Nucleus accumbens (tissue), 56 donors: ENCODE measurements around the gene TLE4.
A peak's percentile ranks its signal among the peaks of the same experiment; 100 is the strongest.

Source experiments
- DNase-seq, 56 donors: peaks; one replicate each; lab custom pipeline; 2025; lab: John Stamatoyannopoulos, UW

The TLE4 gene

GRCh38 chr9:79684711-79685575, 113.2 kb downstream of the TLE4 start:
- no peak for DNase-seq

- DNase-seq: no peak
Observed at GRCh38 chr9:79685577-79685976, 113.8 kb downstream of the TLE4 start.

DNA sequence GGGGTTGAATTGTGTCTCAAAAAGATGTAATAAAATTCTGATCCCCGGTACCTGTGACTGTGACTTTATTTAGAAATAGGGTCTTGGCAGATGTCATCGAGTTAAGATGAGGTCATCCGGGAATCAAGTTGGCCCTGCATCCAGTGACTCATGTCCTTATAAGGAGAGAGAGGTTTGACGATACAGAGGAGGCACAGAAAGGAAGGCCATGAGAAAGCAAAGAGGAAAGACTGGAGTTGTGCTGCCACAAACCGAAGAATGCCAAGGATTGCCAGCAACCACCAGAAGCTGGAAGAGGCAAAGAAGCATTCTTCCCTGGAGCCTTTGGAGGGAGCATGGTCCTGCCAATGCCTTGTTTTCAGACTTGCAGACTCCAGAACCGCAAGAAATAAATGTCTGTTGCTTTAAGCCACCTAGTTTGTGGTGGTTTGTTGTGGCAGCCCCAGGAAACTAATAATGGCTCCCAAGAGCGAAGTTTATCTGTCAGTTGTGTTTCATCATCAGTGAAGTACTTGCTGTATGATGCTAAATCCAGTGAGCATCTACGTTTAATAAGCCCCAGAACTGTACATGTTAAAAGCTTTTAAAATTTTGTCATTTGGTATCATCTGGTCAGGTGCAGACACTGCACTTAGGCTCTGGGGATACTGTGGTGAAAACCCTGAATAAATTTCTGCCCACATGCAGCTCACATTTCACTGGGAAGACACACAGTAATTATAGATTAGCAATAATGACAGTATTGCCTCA, 114.8 kb downstream of the TLE4 start:
- peak in 1 of 56 donors; percentile 10 for DNase-seq

DNA sequence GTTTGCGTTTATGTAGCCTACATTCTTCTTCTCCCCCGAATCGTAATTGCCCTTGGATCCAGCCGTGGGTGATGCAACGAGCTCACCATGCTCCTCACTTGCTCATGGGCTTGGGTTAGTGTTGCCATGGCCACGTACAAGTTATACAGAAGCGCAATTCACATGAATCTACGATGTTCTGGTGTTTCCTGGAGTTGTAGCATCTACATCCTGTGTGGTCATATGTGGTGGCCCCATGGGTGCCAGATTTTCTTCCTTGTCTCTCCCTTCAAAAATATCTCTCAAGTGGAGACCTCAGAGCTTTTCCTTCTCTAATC, 115.3 kb downstream of the TLE4 start:
- peak in 4 of 56 donors; percentile 14 to 25 (median 20) for DNase-seq

GRCh38 chr9:79688363-79688762, 116.6 kb downstream of the TLE4 start:
- no peak for DNase-seq

- DNase-seq: no peak
Observed at GRCh38 chr9:79689576-79689975, 117.8 kb downstream of the TLE4 start.

DNA sequence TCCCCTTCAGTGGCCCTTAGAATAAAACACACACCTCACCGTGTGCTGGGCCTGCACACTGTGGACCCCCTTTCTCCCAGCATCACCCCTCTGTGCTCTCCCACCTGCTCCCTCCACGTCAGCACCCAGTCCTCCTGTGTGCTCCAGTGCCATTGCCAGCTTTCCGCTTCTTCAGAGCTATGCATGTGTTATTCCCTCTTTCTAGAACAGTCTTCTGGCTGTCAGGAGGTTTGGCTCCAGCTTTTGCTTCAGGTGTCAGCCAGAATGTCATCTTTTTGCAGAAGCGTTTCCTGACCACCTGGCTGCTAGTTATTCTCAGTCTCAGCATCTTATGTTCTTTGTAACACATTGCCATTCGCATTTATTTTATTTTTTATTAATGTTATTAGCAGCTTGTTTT, 119.7 kb downstream of the TLE4 start:
- DNase-seq: no peak

- DNase-seq: no peak
Observed at GRCh38 chr9:79692857-79693571, 121.2 kb downstream of the TLE4 start.

GRCh38 chr9:79693750-79694149, 122.0 kb downstream of the TLE4 start:
- DNase-seq: no peak

DNA sequence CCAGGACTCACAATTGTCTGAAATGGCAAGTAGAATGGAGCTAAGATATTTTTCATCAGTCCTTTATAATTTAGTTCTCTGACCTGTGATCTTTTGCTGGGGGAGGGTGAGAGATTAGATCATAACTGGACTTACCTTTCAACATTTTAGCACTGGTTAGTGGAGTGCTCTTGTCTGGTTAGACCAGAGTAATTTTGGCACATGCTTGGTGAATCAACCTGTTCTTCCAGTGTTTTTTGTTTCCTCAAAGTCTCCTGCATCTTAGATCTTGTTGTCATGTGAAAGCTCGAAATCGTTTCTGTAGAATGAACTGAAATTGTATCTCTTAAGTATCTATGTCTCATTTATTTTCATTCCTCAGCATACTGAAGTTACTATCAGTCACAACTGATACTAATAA, 122.4 kb downstream of the TLE4 start:
- no peak for DNase-seq

- DNase-seq: no peak
Observed at GRCh38 chr9:79694676-79695400, 123.1 kb downstream of the TLE4 start.

DNA sequence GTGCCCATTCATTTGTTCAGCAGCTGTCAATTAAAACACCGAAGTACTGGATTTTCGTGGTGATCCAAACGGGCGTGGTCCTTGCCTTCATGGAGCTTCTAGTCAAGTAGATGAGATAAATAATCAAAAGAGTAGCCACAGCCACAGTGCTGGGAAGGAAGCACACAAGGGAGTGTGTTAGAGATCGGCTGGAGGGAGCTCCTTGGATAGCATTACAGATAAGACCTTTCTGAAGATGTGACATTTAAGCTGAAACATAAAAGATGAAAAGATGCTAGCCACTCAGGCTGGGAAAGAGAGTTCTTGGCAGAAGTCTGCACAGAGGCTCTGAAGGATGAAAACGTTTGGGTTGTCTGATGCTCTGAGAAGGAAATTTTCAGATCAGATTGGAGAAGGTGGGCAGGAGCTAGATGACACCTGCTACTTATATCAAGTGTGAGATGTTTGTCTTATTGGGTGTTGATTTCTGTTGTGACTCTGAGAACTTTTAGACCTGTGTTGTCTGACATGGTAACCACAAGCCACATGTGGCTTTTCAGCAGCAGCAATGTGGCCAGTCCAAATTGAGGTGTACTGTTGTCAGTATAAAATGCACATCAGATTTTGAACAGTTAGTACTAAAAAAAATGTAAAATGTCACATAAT, 123.9 kb downstream of the TLE4 start:
- DNase-seq: no peak

- no peak for DNase-seq
Observed at GRCh38 chr9:79698967-79699366, 127.2 kb downstream of the TLE4 start.

DNA sequence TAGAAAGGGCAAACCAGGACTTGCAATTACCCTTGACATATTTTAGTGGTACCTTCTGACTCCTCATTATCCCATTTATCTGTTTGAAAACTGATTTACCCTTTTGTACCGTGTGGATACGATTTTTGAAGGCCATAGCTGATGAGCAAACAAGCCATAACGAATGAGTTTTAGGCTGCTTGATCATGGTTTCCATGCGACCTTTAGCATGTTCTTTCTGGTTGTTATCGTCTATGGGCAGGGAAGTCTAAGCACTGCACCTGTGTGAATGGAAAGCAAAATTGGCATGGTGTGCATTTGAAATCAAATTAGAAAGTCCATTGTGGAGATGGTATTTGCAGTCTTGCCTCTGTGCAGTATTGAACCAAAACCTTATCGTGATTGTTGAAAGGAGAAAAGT, 127.7 kb downstream of the TLE4 start:
- no peak for DNase-seq

DNA sequence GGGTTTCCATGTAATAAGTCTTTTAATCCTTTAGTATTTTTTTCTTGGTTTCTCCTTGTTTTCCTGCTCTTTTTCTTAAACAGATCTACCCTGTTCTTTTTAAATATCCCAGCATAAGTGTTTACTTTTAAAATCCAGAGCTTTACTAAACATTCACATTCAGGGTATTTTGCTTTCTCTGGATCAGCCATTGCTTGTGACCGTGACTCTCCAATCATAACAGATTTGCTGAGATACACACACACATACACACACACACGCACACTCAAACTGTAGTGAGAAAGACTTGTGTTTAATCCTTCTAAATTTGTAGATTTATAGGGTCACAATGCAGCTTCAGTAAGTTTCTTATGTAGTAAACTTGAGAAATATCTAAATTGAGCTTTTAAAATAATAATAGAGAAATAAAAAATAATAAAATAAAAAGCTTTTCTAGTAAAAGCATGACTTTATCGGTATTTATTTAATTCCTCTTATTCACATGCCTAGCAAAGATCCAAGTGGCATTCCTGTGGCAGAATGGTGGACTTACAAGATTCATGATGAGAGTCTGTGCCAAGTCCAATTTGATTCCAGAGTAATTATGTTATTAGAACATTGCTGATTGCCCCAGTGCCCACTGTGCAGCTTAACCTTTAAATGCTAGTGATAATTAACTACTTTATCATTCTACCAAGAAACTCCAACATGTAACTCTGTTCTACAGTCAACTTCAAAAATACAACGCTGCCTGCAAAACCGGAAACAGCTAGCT, 129.0 kb downstream of the TLE4 start:
- no peak for DNase-seq

DNA sequence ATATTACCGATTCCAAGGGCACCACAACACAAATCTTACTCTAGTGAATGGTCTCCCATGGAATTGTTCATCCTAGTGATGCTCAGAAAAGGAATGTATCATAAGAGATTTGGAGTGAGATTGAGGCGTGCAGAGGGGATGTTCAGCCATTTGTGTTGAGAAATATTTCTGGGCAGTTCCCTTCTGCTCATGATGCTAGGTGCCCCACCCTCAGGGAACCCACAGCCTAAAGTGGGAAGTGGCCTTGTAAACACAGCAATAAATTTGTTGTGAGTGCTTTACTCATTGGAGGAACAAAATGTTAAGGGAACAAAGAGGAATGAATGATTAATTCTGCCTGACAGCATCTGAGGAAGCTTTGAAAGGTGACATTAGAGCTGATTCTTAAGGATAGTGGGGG, 129.9 kb downstream of the TLE4 start:
- DNase-seq: peak in 1 of 56 donors; percentile 13

- DNase-seq: no peak
Observed at GRCh38 chr9:79705704-79706103, 133.9 kb downstream of the TLE4 start.

- no peak for DNase-seq
Observed at GRCh38 chr9:79706512-79706911, 134.7 kb downstream of the TLE4 start.

DNA sequence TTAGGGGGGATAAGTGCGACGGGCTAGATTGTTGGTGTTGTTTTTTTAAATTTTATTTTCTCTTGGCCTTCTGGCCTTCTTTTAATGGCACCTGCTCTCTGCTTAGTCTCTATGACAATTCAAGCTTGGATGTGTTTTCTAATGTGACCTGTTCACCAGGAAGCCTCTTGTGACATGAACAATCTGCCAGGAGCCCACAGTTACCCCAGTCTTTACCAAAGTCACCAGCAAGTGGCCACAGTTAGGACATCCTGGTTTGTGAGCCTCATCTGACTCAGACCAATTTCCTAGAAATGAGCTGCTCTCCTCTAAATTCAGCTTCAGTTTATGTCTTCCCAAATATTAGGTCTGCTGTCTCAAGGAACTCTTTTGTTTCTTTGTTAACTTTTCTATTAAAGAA, 135.8 kb downstream of the TLE4 start:
- DNase-seq: no peak
